ENCODE results near the gene KRI1. TPM values are rescaled to one million over a fixed set of nuclear protein-coding genes. Genes with fewer than 3 reads are reported as not detected.

KRI1 gene
- total and polyA plus RNA-seq, 9 donors: 12.3 to 28.9 (median 23.6) TPM

GRCh38 chr19:10516671-10517286 is 49.0 kb downstream of the KRI1 start:
- DNase-seq: no peak
- WGBS, 3 donors: 27 to 42% (median 30%) methylated on average over 7 to 10 of the region's 10 CpGs
- Histone ChIP-seq H3K9me3 (no peaks in the 10 kb centered on the region), H3K36me3 (no peaks in the 10 kb centered on the region), H3K4me3 (no peak overlapping the region), H3K4me1 (ENCODE audit: insufficient read depth) (peaks cover 3% of the 10 kb centered on the region), H3K27ac (no peak overlapping the region), H3K27me3 (peaks cover 4% of the 10 kb centered on the region)
- TF ChIP-seq EP300 (IDR thresholded peaks at IDR 0.05): no peak
- TF ChIP-seq POLR2A (IDR thresholded peaks at IDR 0.05): no peak
- TF ChIP-seq CTCF (IDR thresholded peaks at IDR 0.05): no peak
- intact Hi-C loops (cut with DNase I): no loop called here

- H3K27me3 ChIP-seq: peaks cover 4% of the 10 kb centered on the region
- H3K4me1 ChIP-seq (ENCODE audit: insufficient read depth): peaks cover 3% of the 10 kb centered on the region
- no peak overlapping the region for H3K27ac ChIP-seq
- DNase-seq: no peak
- 86 to 95% (median 95%) methylated on average over 5 of the region's 5 CpGs for WGBS, 3 donors
- no peak overlapping the region for H3K4me3 ChIP-seq
- H3K36me3 ChIP-seq: no peaks in the 10 kb centered on the region
- intact Hi-C loops (cut with DNase I): no loop called here
- TF ChIP-seq EP300 (IDR thresholded peaks at IDR 0.05) (no peak), CTCF (IDR thresholded peaks at IDR 0.05) (no peak), POLR2A (IDR thresholded peaks at IDR 0.05) (no peak)
- H3K9me3 ChIP-seq: no peaks in the 10 kb centered on the region
Observed at GRCh38 chr19:10516064-10516385, 49.8 kb downstream of the KRI1 start.

GRCh38 chr19:10514211-10515145 is 51.3 kb downstream of the KRI1 start:
- Histone ChIP-seq H3K36me3 (no peaks in the 10 kb centered on the region), H3K4me3 (no peak overlapping the region), H3K4me1 (ENCODE audit: insufficient read depth) (peaks cover 3% of the 10 kb centered on the region), H3K27me3 (peaks cover 4% of the 10 kb centered on the region), H3K27ac (no peak overlapping the region), H3K9me3 (no peaks in the 10 kb centered on the region)
- intact Hi-C loops (cut with DNase I): no loop called here
- TF ChIP-seq EP300 (IDR thresholded peaks at IDR 0.05) (no peak), CTCF (IDR thresholded peaks at IDR 0.05) (no peak), POLR2A (IDR thresholded peaks at IDR 0.05) (no peak)
- DNase-seq: no peak
- 7 to 35% (median 15%) methylated on average over 73 to 107 of the region's 107 CpGs for WGBS, 3 donors

GRCh38 chr19:10513223-10513622 is 52.6 kb downstream of the KRI1 start:
- intact Hi-C loops (cut with DNase I): no loop called here
- Histone ChIP-seq H3K36me3 (no peaks in the 10 kb centered on the region), H3K4me1 (ENCODE audit: insufficient read depth) (peaks cover 3% of the 10 kb centered on the region), H3K27me3 (peaks cover 4% of the 10 kb centered on the region), H3K4me3 (no peak overlapping the region), H3K9me3 (no peaks in the 10 kb centered on the region), H3K27ac (no peak overlapping the region)
- WGBS, 3 donors: 77 to 83% (median 78%) methylated on average over 7 of the region's 7 CpGs
- no peak for DNase-seq
- TF ChIP-seq CTCF (IDR thresholded peaks at IDR 0.05): no peak
- TF ChIP-seq POLR2A (IDR thresholded peaks at IDR 0.05): no peak
- TF ChIP-seq EP300 (IDR thresholded peaks at IDR 0.05): no peak

Data from ovary (tissue), 9 donors.